ENCODE measurements around the gene MAMLD1. TPM values are rescaled to one million over a fixed set of nuclear protein-coding genes. Genes with fewer than 3 reads are reported as not detected.

MAMLD1 gene
- total and polyA plus RNA-seq, 2 of the 8 experiments (the other 6 are each of a cell fraction or from before 2014, with no cell fraction given): 0.09 to 0.26 TPM

GRCh38 chrX:150507251-150507856, 144.2 kb downstream of the MAMLD1 start:
- no peaks in the 10 kb centered on the region for H3K23me2 ChIP-seq (ENCODE audit: low read depth, low read length)
- H3K23ac ChIP-seq (ENCODE audit: insufficient read length): no peak overlapping the region
- 5% methylated on average over 13 of the region's 19 CpGs; no CpG with 5 or more reads in 1 of the 2 experiments for WGBS, 2 experiments (ENCODE audit: extremely low coverage in 1 of 2, insufficient coverage in 1 of 2, insufficient read length in 1 of 2, insufficient replicate concordance in 2 of 2, low coverage in 1 of 2, low lambda C conversion rate in 2 of 2, missing lambda C conversion rate in 1 of 2)
- H3K79me1 ChIP-seq (ENCODE audit: low read depth, low read length): no peaks in the 10 kb centered on the region
- peak overlapping the region; percentile 95 for H3K4ac ChIP-seq (replicated peaks; ENCODE audit: insufficient read length, low read depth, low read length)
- peak overlapping the region; percentile 77 to 86 for H3K4me2 ChIP-seq (ENCODE audit: insufficient read depth in 1 of 2, low read depth in 2 of 2, low read length in 2 of 2)
- H3K9ac ChIP-seq (replicated peaks in 1 of 4; ENCODE audit: extremely low read depth in 1 of 4, low read depth in 3 of 4, low read length in 3 of 4): peak overlapping the region in 3 of 4 experiments; percentile 2 to 47 (median 13); a peak in 1 of 7 replicates
- peak overlapping the region; percentile 87 for H3K18ac ChIP-seq (ENCODE audit: extremely low read depth, low read length)
- peak overlapping the region; percentile 85 for H3K27ac ChIP-seq (ENCODE audit: low read depth, low read length)
- H4K91ac ChIP-seq (replicated peaks; ENCODE audit: insufficient read length, low read length): peak overlapping the region; percentile 97
- FAIRE-seq: peak; percentile 13
- peak overlapping the region; percentile 94 for H2BK5ac ChIP-seq (ENCODE audit: low read depth, low read length)
- H2BK20ac ChIP-seq (ENCODE audit: low read length): peak overlapping the region; percentile 61; the same call in 1 of the 2 replicates
- H4K20me1 ChIP-seq (replicated peaks in 1 of 2; ENCODE audit: control insufficient read depth in 1 of 2, insufficient read depth in 2 of 2, low read length in 2 of 2): no peaks in the 10 kb centered on the region
- POLR2A ChIA-PET (ENCODE audit: partially characterized antibody): interaction anchor here (1.0 to 1.2 kb wide), 4 partner anchors 8 to 39 kb away, joined by 3 to 5 read pairs (median 4); no protein-coding TSS in a partner anchor
- H2BK120ac ChIP-seq (replicated peaks; ENCODE audit: low read depth, low read length): peak overlapping the region; percentile 96
- CTCF ChIA-PET (ENCODE audit: partially characterized antibody): interaction anchor here (0.8 to 1.0 kb wide), 2 partner anchors 21 to 256 kb away, joined by 3 read pairs; no protein-coding TSS in a partner anchor
- H3K4me3 ChIP-seq (ENCODE audit: extremely low read depth in 1 of 4, insufficient read depth in 2 of 4, low read depth in 3 of 4, low read length in 4 of 4): peak overlapping the region in 3 of 4 experiments; percentile 7 to 54 (median 12); a peak in 5 of 8 replicates
- no peak overlapping the region for H2BK15ac ChIP-seq (ENCODE audit: low read length)
- H3K27me3 ChIP-seq (replicated peaks in 1 of 4; ENCODE audit: control insufficient read depth in 3 of 4, extremely low read depth in 1 of 4, insufficient read depth in 3 of 4, low read length in 3 of 4): no peaks in the 10 kb centered on the region
- H2AK5ac ChIP-seq (ENCODE audit: low read depth, low read length): no peak overlapping the region
- H3K4me1 ChIP-seq (replicated peaks in 1 of 4; ENCODE audit: control insufficient read depth in 3 of 4, insufficient read depth in 4 of 4, low read length in 3 of 4): peaks cover 7 to 37% (median 20%) of the 10 kb centered on the region in 4 experiments; a peak in 6 of 7 replicates
- peak overlapping the region; percentile 87 for H4K8ac ChIP-seq (ENCODE audit: extremely low read depth, insufficient read depth, low read length)
- peak overlapping the region; percentile 42 for H3K56ac ChIP-seq (replicated peaks; ENCODE audit: insufficient read length, low read depth, low read length)
- no peaks in the 10 kb centered on the region for H3K9me3 ChIP-seq (ENCODE audit: insufficient read depth in 2 of 2, low read depth in 1 of 2, low read length in 1 of 2)
- H3K79me2 ChIP-seq (ENCODE audit: control insufficient read depth in 1 of 2, insufficient read depth in 2 of 2, low read length in 2 of 2): no peaks in the 10 kb centered on the region
- no peak overlapping the region for H3K14ac ChIP-seq (ENCODE audit: insufficient read length)
- no peaks in the 10 kb centered on the region for H3K36me3 ChIP-seq (ENCODE audit: control insufficient read depth in 2 of 4, insufficient read depth in 4 of 4, low read length in 3 of 4)
- peak overlapping the region; percentile 75 for H4K5ac ChIP-seq (ENCODE audit: insufficient read length, low read depth, low read length)
- peak overlapping the region; percentile 80 for H2BK12ac ChIP-seq (ENCODE audit: low read depth, low read length)
- peak in 1 of 2 experiments; percentile 51 for DNase-seq (ENCODE audit: low read depth in 1 of 2, low spot score in 2 of 2)
- no peak overlapping the region for H2AFZ ChIP-seq (ENCODE audit: low read length)
- TF ChIP-seq POLR2AphosphoS5 (IDR thresholded peaks at IDR 0.05; ENCODE audit: low read depth, low read length) (peak; percentile 39; the same call in 1 of the 2 replicates), BCL11A (IDR thresholded peaks at IDR 0.05; ENCODE audit: low read depth in 2 of 2, low read length in 2 of 2) (no peak), CHD1 (IDR thresholded peaks at IDR 0.05; ENCODE audit: low read depth, low read length) (no peak), CBX5 (IDR thresholded peaks at IDR 0.05; ENCODE audit: low read depth, low read length) (no peak), NANOG (IDR thresholded peaks at IDR 0.05; ENCODE audit: insufficient read depth, low read depth, low read length, poor library complexity, severe bottlenecking) (no peak), CTBP2 (IDR thresholded peaks at IDR 0.05; ENCODE audit: borderline replicate concordance, insufficient read depth, insufficient read length, low read length) (no peak), CHD2 (IDR thresholded peaks at IDR 0.05; ENCODE audit: low read length) (no peak), RBBP5 (IDR thresholded peaks at IDR 0.05; ENCODE audit: borderline replicate concordance, low read depth, low read length) (0 out of 2 replicates have a peak, but pooled peaks have one; percentile 33), HDAC2 (IDR thresholded peaks at IDR 0.05; ENCODE audit: borderline replicate concordance in 1 of 2, low read depth in 2 of 2, low read length in 2 of 2) (0 out of 4 replicates have a peak, but pooled peaks of 1 of the 2 experiments have one; percentile 7), POLR2A (IDR thresholded peaks at IDR 0.05; ENCODE audit: control extremely low read depth in 1 of 2, low read depth in 2 of 2, low read length in 2 of 2) (peak in 1 of 2 experiments; percentile 67; a peak in 1 of 3 replicates), SIN3A (conservative IDR thresholded peaks at IDR 0.05 in 1 of 2, IDR thresholded peaks at IDR 0.05 in 1 of 2; ENCODE audit: low read depth in 1 of 2, low read length in 2 of 2) (0 out of 4 replicates have a peak, but pooled peaks of 1 of the 2 experiments have one; percentile 70)
